Measurements from ENCODE around the gene PEX10. TPM values are rescaled to one million over a fixed set of nuclear protein-coding genes. Genes with fewer than 3 reads are reported as not detected.

Gene PEX10
- total and polyA plus RNA-seq, 2 experiments from 2014 or later, result 24.7 to 25.5 TPM

GRCh38 chr1:2382621-2383361 is 29.6 kb downstream of the PEX10 start:
- DNase-seq (ENCODE audit: low spot score), result peak; percentile 67
- H3K4me1 ChIP-seq (ENCODE audit: insufficient read depth), result no peaks in the 10 kb centered on the region
- no peaks in the 10 kb centered on the region for H3K79me2 ChIP-seq
- H3K4me3 ChIP-seq, result no peak overlapping the region
- 58% methylated on average over 13 of the region's 13 CpGs for WGBS (ENCODE audit: low lambda C conversion rate, missing lambda C conversion rate)
- no peak overlapping the region for H2AFZ ChIP-seq
- no peak for TF ChIP-seq EZH2phosphoT487 (IDR thresholded peaks at IDR 0.05; ENCODE audit: low read depth, severe bottlenecking, unreplicated experiment)
- TF ChIP-seq CTCF (IDR thresholded peaks at IDR 0.05; ENCODE audit: poor library complexity), result peak; percentile 34
- no peak overlapping the region for H3K4me2 ChIP-seq
- no peaks in the 10 kb centered on the region for H4K20me1 ChIP-seq (ENCODE audit: insufficient read depth, poor library complexity, severe bottlenecking)
- H3K36me3 ChIP-seq (replicated peaks; ENCODE audit: insufficient read depth, low read depth), result no peaks in the 10 kb centered on the region
- no peaks in the 10 kb centered on the region for H3K27me3 ChIP-seq
- no peaks in the 10 kb centered on the region for H3K9me3 ChIP-seq (ENCODE audit: low read depth)
- no peaks in the 10 kb centered on the region for H3K9me2 ChIP-seq (replicated peaks; ENCODE audit: insufficient read depth)
- no peak overlapping the region for H3K27ac ChIP-seq

- 65% methylated on average over 28 of the region's 28 CpGs for WGBS (ENCODE audit: low lambda C conversion rate, missing lambda C conversion rate)
- no peak overlapping the region for H2AFZ ChIP-seq
- no peaks in the 10 kb centered on the region for H3K9me2 ChIP-seq (replicated peaks; ENCODE audit: insufficient read depth)
- H4K20me1 ChIP-seq (ENCODE audit: insufficient read depth, poor library complexity, severe bottlenecking), result no peaks in the 10 kb centered on the region
- H3K27me3 ChIP-seq, result no peaks in the 10 kb centered on the region
- no peak overlapping the region for H3K27ac ChIP-seq
- no peaks in the 10 kb centered on the region for H3K4me1 ChIP-seq (ENCODE audit: insufficient read depth)
- H3K4me3 ChIP-seq, result no peak overlapping the region
- no peaks in the 10 kb centered on the region for H3K36me3 ChIP-seq (replicated peaks; ENCODE audit: insufficient read depth, low read depth)
- no peak for TF ChIP-seq EZH2phosphoT487 (IDR thresholded peaks at IDR 0.05; ENCODE audit: low read depth, severe bottlenecking, unreplicated experiment)
- no peak for TF ChIP-seq EZH2 (IDR thresholded peaks at IDR 0.05; ENCODE audit: borderline replicate concordance)
- peak; percentile 94 for TF ChIP-seq CTCF (IDR thresholded peaks at IDR 0.05; ENCODE audit: poor library complexity)
- H3K9me3 ChIP-seq (ENCODE audit: low read depth), result no peaks in the 10 kb centered on the region
- peak; percentile 90 for DNase-seq (ENCODE audit: low spot score)
- no peak overlapping the region for H3K4me2 ChIP-seq
- no peaks in the 10 kb centered on the region for H3K79me2 ChIP-seq
Measured at GRCh38 chr1:2381741-2382620, 30.4 kb downstream of the PEX10 start.

GRCh38 chr1:2380816-2381591 is 31.4 kb downstream of the PEX10 start:
- Histone ChIP-seq H3K9me2 (replicated peaks; ENCODE audit: insufficient read depth) (no peaks in the 10 kb centered on the region), H3K27me3 (no peaks in the 10 kb centered on the region), H3K27ac (no peak overlapping the region), H3K9me3 (ENCODE audit: low read depth) (no peaks in the 10 kb centered on the region), H3K36me3 (replicated peaks; ENCODE audit: insufficient read depth, low read depth) (no peaks in the 10 kb centered on the region), H3K4me1 (ENCODE audit: insufficient read depth) (no peaks in the 10 kb centered on the region), H3K79me2 (no peaks in the 10 kb centered on the region), H3K4me2 (no peak overlapping the region), H4K20me1 (ENCODE audit: insufficient read depth, poor library complexity, severe bottlenecking) (no peaks in the 10 kb centered on the region), H3K4me3 (no peak overlapping the region), H2AFZ (no peak overlapping the region)
- no peak for DNase-seq (ENCODE audit: low spot score)
- WGBS (ENCODE audit: low lambda C conversion rate, missing lambda C conversion rate), result 92% methylated on average over 32 of the region's 32 CpGs
- TF ChIP-seq EZH2phosphoT487 (IDR thresholded peaks at IDR 0.05; ENCODE audit: low read depth, severe bottlenecking, unreplicated experiment) (no peak), EZH2 (IDR thresholded peaks at IDR 0.05; ENCODE audit: borderline replicate concordance) (no peak), CTCF (IDR thresholded peaks at IDR 0.05; ENCODE audit: poor library complexity) (no peak)

Data from hepatocyte (in vitro differentiated cells).